GM19324 (cell line): ENCODE measurements around the gene IGF2BP2.
"Not testable (repeated sequence)": the region's sequence is repeated elsewhere in the genome, so short reads cannot be mapped to it uniquely, and the experiment has no call there.

Source experiments
- ATAC-seq: cut with Tn5 transposase; IDR thresholded peaks from one replicate; pipeline ENCODE4 v1.9.1; 2021; ENCODE audit warnings: mild to moderate bottlenecking, moderate library complexity; ENCODE audit not compliant: unreplicated experiment, low FRiP score

The IGF2BP2 gene

DNA sequence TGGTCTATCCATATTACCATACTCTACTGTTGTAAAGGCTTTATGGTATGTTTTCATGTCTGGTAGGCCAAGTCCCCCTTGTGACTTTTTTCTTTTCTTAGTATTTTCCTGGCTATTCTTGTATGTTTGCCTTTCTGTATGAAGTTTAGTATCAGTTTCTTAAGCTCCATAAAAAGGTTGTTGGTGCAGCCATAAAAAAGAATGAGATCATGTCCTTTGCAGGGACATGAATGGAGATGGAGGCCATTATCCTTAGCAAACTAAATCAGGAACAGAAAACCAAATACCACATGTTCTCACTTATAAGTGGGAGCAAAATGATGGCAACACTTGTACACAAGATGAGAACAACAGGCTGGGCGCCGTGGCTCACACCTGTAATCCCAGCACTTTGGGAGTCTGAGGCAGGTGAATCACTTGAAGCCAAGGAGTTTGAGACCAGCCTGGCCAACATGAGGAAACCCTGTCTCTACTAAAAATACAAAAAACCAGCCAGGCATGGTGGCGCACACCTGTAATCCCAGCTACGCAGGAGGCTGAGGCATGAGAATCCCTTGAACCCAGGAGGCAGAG lies 13.7 kb upstream of the IGF2BP2 start:
- ATAC-seq, result not testable (repeated sequence)

DNA sequence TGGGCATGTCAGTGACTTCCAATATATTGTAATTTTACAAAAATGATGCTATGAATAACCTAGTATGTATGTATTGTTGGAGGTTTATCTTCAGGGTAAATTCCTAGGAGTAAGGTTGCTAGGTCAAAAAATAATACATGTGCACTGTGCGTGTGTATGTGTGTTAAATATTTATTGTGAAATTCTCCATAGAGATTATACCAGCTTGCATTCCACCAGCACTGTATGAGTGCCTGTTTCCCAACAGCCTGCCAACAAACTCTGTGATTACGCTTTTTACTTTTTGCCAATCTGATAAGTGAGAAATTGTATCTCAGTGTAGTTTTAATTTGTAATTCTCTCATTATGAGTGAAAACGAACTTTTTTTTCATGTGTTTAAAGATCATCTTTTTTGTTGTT lies 12.6 kb upstream of the IGF2BP2 start:
- no peak for ATAC-seq

GRCh38 chr3:185831990-185832389 lies 7.1 kb upstream of the IGF2BP2 start:
- no peak for ATAC-seq

- ATAC-seq, result no peak
These were observed 6.4 kb upstream of the IGF2BP2 start for GRCh38 chr3:185831195-185831594.

DNA sequence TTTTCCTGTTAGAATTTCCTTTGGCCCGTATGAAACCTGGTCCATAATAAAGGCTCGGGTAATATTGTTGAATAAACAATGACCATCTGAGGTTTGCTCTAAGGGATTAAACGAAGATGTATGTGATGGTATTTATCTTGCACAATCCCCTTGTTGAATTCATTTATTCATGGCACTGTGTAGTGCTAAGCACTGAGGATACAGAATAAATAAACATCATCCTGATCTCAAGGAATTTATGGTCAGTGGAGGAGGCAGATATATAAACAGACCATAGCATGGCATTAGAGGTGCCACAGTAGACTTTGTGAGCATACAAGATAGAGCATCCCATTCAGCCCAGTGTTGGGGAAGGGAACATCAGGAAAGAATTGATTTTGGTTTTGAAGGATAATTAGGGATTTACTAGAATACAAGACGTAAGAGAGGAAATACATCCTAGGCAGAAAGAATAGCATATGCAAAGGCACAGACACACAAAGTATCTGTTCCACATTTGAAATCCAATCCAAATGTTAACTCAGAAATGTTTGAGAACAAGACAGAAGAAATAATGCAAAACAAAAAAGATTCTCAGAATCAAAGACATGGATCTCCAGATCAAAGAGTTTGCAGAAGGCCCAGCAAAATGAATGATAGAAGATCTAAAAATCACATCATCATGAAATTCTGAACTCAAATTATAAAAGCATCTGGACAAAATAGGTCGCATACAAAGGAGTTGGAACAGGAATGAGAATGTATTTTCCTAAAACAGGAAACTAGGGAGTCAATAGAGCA lies 5.4 kb upstream of the IGF2BP2 start:
- ATAC-seq, result no peak

- ATAC-seq, result no peak
These were observed 3.9 kb upstream of the IGF2BP2 start for GRCh38 chr3:185828755-185829154.

- ATAC-seq, result no peak
These were observed 2.9 kb upstream of the IGF2BP2 start for GRCh38 chr3:185827595-185828344.

DNA sequence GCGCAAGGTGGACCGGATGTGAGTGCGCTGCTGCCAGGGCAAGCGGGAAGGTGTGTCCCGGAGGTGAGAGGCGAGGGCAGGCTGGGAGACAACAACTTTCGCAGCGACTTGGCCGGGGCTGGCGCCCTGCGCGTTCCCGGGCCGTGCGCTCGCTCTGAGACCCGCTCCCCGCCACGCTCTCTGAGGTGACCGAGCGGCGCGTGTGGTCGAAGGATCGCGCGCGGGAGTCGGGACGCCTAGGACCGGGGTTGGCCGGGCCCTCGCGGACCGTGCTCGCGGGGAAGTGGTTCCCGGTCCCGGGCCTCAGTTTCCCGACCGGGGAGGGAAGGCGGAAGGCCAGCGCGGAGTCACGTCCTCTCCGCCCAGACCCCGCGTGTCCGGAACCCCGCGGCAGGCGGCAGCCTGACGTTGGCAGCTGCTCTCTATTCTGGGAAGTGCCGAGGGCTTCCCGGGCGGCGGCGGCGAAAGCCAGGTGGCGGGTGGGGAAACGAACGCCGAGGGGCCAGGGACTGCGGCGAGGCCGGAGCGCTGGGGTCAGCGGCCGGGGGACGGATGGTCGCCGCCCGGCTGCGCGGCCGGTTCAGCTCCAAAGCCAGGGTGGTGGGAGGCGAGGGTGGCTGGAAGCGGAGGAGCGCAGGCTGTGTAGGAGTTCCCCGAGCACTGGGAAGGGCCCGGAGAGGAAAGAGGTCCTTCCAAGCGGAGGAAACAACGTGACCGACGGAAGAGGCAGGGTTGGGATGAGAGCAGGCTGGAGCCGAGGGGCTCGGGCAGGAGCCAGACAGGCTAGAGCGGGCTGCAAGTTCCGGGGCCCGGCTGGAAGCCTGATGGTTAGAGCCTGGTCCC lies 1.0 kb upstream of the IGF2BP2 start:
- ATAC-seq, result peak; percentile 32

DNA sequence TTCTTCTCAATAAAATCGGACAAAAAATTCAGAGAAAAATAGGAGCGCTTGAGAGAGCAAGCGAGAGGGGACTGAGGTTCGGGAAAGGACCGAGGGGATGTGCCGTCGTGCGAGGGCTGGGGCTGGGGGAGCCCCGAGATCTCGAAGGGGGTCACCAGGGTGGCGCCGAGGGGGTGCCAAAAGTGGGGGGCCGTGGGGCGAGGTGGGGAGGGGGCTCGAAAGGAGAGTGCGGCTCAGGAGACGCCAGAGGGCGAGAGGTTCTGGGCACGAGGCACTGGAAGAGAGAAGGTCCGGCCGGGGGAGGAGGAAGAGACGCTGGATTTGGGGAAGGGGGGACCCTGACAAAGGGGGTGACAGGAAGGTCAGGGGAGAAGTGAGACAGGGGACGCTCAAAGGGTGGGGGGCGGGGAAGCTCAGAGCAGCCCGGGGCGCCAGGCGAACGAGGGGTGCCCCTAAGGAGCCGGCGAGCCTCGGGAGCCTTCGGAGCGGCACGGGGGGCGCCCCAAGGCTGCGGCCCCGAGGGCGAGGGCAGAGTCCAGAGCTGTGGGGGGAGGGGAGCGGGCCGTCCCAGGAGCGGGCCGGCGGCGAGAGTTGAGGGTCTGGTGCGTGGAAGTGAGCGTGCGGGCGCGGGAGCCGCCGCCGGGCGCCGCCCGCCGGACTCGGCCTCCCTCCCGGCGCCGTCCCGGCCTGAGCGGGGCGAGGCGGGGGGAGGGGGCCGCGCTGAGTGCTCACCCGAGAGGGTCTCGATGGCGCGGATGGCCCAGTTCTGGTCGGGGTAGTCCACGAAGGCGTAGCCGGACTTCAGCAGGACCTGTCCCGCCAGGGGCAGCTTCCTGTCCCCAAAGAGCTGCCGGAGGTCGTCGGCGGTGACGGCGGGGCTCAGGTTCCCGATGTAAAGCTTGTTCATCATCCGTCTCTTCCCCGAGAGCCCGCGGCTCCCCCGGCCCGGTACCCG lies 514 bp downstream of the IGF2BP2 start:
- ATAC-seq, result peak; percentile 15

DNA sequence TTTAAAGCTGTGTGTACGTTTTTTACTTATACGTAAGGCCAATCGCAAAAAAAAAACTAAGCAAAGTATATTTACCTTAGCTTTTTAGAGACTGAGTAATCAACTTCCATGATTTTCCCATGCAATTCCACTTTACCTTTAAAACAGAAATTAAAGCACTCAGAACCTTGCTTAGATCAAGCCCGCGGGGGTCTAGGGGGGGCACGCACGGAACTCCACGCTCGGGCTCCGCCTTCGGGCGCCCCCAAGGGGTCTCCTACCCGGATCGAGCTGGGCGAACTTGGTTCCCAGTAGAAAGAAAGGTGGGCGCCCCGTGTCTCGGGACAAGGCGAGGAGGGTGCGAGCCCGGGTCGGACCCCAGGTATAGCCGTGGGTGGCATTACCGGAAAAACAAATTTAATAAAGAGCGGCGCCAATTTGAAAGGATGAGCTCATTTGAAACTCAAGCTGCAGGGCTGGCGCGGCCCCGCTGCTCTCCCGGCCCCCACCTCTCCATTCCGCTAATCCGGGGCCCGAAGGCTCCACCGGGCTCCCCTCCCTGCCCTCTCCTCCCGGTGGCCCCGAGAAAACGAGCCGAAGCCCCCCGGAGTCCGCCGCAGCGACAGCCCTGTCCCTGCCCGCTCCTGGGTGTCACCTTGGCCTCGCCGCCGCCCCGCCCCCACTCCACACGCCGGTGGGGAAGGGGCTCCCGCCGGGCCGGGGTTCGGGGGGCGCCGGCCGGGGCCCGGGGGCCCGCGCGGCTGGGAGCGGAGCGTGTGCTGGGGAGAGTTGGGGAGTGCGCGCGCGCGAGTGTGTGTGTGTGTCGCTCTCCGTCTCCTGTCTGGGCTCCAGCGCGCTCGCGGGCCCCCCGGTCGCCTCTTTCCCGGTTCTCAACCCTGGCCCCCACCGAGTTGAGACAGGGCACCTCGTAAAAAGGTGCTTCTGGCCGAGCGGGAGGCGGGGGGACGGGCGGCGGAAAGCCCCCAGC lies 1.5 kb downstream of the IGF2BP2 start:
- no peak for ATAC-seq

GRCh38 chr3:185822221-185823000 lies 2.4 kb downstream of the IGF2BP2 start:
- ATAC-seq, result no peak

DNA sequence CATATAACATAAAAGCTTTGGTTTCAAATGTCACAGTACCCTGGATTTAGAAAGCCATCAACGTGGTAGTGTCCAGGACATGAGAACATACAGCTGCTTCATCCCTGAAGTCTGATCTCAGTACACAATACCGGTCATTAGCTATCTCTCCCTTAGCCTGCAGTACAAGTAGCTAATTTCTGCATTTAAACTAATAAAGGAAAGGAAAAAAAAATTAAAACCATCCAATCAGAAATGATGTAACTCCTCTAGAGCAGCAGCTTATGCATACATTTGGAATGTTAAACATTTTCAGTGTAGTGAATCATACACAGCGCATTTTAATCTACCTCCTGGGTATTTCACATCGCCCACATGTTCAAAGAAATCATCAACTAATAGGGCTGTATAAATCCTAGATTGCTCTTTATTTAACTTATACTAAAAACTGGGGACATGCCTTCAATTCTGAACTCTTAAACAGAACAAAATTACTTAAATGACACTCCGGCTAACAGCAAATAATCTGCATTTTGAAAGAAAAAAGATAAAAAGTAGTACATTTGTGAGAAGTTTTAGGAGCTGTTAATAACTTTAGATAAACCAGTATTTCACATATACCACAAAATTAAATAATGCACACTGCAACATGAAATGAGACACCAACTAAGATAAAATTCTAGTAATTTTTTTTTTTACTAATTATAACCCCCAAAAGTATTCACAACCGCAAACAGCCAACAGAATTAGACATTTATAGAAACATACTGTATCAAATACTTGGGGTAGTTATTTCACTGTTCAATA lies 3.7 kb downstream of the IGF2BP2 start:
- ATAC-seq, result no peak

DNA sequence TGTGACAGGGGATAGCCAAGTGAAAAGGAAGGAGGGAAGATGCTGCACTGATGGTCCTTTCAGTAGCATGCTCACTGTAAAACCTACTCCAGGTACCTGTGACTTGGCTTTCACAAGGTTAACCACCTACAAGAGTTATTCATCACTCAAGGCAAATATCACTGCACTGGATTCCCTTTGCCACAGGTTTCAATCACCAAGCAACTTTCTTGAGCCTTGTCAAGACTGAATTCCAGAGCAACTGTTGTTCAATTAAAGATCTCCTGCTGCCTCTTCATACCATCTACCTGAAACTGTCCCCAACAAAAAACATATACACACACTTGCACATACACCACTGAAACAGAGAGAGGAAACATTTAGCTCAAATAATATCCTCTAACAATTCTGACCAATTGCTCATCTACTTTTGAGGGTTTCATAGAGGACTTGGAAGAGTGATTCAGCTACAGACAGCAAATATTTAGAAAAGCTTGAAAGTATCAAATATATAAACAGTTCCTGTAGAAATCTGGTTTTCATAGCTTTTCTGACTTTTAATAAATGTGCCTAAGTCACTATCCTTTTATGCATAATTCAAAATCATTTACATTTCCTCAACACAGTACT lies 6.5 kb downstream of the IGF2BP2 start:
- ATAC-seq, result no peak

DNA sequence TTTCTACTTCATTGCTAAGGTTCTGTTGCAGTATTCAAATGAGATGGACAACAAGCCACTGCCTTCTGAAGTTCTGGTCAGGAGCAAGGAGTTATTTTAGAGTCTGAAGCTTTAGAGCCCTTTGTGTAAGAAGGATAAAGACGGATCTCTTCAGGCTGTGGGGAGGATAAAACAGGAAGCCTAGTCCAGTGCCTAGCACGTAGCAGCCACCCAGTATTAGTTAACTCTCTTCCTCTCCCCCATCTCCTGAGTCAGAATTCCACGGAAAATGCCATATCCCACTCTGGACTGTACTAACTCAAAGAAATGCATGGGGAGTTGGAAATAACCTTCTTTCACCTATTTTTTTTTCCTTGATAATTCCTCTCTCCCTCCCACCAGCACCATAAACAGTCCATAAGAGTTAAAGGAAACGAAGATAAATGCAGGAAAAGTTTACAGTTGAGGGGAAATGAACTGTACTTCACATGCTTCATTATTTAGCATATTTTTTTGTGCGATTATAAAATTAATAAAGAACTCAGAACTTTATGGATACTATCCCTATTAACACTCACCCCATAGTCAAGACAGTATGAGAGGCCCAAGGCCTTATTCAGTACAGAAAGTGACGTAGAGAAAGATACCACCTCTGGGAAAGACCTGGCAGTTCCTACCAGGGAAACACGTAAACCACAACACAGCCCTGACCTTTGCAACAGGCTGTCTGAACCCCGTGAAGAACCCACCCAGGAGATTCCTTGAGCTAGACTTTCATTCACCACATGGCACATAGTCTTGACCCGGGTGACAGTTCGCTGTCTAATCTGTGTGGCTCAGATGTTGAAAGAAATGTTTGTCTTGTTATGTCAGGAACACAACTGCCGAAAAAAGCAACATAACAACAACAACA lies 9.2 kb downstream of the IGF2BP2 start:
- no peak for ATAC-seq

DNA sequence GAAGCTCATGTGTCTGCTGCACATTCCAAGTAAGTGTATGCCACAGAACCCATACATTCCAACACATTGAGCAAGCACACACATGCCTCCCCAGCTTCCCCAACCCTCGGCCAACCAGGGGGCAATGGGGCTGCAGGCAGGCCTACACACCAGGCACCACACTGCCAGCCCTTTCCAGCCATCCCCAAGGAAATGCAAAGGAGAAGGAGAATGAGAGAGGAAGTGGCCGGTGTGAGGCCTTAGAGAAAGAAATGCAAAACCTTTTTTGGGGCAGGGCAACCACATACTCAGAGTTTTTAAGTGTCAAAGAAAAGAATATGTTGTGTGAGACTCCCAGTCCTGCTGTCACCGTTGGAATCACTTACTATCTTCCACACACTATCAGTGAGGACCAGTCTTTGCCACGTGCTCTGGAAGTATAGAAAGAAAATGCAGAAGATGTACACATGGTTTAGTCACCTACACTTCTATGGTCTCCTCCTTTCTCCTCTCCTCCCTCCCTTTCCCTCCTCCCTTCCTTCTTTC lies 11.1 kb downstream of the IGF2BP2 start:
- ATAC-seq, result no peak
